ENCODE results near the gene KCTD12. TPM values are rescaled to one million over a fixed set of nuclear protein-coding genes. Genes with fewer than 3 reads are reported as not detected.
"Not testable (repeated sequence)": the region's sequence is repeated elsewhere in the genome, so short reads cannot be mapped to it uniquely, and the experiment has no call there.

The KCTD12 gene
- total and polyA plus RNA-seq, 10 donors: 13.4 to 164 (median 82.5) TPM

GRCh38 chr13:76921516-76921915 is 35.3 kb upstream of the KCTD12 start:
- H3K27ac ChIP-seq: no peak overlapping the region
- intact Hi-C loops (cut with DNase I; ENCODE audit: low total_unique reads): no loop called here
- no peaks in the 10 kb centered on the region for H3K36me3 ChIP-seq
- H3K4me3 ChIP-seq: no peak overlapping the region
- no peaks in the 10 kb centered on the region for H3K4me1 ChIP-seq
- WGBS, 5 donors: 58 to 97% (median 92%) methylated on average over 1 of the region's 1 CpG
- no peak for TF ChIP-seq POLR2A (IDR thresholded peaks at IDR 0.05)
- no peak for TF ChIP-seq CTCF (IDR thresholded peaks at IDR 0.05 in 8 of 11, conservative IDR thresholded peaks at IDR 0.05 in 3 of 11)
- no peak for TF ChIP-seq POLR2AphosphoS5 (IDR thresholded peaks at IDR 0.05)
- H3K9me3 ChIP-seq: peaks cover 0 to 3% (median 0%) of the 10 kb centered on the region in 8 donors
- DNase-seq: no peak
- H3K27me3 ChIP-seq (replicated peaks in 1 of 7): no peaks in the 10 kb centered on the region

DNA sequence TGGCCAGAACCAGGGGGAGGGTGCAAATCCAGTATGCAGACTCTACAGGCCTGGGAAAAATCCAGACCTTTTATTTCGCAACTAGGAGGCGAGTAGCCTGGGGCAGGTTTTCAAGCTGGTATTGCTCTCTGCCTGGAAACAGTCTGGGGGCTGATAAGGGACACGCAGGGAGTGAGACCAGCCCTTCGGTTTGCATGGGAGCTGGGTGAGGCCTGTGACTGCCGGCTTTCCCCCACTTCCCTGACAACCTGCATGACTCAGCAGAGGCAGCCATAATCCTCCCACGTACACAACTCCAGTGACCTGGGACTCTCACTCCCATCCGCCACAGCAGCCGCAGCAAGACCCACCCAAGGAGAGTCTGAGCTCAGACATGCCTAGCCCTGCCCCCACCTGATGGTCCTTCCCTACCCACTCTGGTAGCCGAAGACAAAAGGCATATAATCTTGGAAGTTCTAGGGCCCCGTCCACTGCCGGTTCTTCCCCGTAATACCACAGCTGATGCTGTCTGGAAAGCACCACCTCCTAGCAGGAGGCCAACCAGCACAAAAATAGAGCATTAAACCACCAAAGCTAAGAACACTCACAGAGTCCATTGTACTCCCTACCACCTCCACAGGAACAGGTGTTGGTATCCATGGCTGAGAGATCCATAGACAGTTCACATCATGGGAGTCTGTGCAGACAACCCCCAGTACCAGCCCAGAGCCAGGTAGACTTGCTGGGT is 31.7 kb upstream of the KCTD12 start:
- H3K9me3 ChIP-seq; H3K27me3 ChIP-seq (replicated peaks in 1 of 7); DNase-seq; intact Hi-C loops (cut with DNase I; ENCODE audit: low total_unique reads); H3K27ac ChIP-seq; H3K4me1 ChIP-seq; H3K36me3 ChIP-seq; H3K4me3 ChIP-seq: not testable (repeated sequence)
- WGBS, 5 donors: 83 to 95% (median 91%) methylated on average over 10 to 12 of the region's 12 CpGs

DNA sequence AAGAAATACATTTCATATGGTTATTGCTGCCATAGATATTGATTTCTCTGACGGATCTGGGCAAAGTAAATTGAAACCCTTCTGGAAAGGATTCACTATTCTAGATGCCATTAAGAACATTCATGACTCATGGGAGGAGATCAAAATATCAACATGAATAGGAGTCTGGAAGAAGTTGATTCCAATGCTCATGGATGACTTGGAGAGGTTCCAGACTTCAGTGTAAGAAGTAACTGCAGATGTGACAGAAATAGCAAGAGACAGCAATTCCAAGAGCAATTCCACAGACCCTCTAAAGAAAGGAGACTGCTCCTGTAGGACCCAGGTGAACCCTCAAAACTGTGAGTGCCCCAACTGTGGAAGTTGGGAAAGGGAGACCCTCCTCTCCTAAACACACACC is 30.9 kb upstream of the KCTD12 start:
- Histone ChIP-seq H3K27ac (no peak overlapping the region), H3K36me3 (no peaks in the 10 kb centered on the region), H3K4me1 (no peaks in the 10 kb centered on the region), H3K4me3 (no peak overlapping the region), H3K27me3 (replicated peaks in 1 of 7) (peaks cover 0 to 5% (median 0%) of the 10 kb centered on the region in 7 donors), H3K9me3 (peaks cover 0 to 3% (median 0%) of the 10 kb centered on the region in 8 donors)
- 90 to 98% (median 94%) methylated on average over 1 of the region's 1 CpG for WGBS, 5 donors
- no peak for DNase-seq
- intact Hi-C loops (cut with DNase I; ENCODE audit: low total_unique reads): no loop called here
- TF ChIP-seq CTCF (IDR thresholded peaks at IDR 0.05 in 8 of 11, conservative IDR thresholded peaks at IDR 0.05 in 3 of 11) (no peak), POLR2A (IDR thresholded peaks at IDR 0.05) (no peak), POLR2AphosphoS5 (IDR thresholded peaks at IDR 0.05) (no peak)

GRCh38 chr13:76913898-76914297 is 27.7 kb upstream of the KCTD12 start:
- H3K9me3 ChIP-seq: no peaks in the 10 kb centered on the region
- peaks cover 0 to 5% (median 0%) of the 10 kb centered on the region in 7 donors for H3K27me3 ChIP-seq (replicated peaks in 1 of 7)
- no peaks in the 10 kb centered on the region for H3K4me1 ChIP-seq
- no peaks in the 10 kb centered on the region for H3K36me3 ChIP-seq
- H3K4me3 ChIP-seq: no peak overlapping the region
- intact Hi-C loops (cut with DNase I; ENCODE audit: low total_unique reads): no loop called here
- WGBS, 5 donors: 72 to 87% (median 85%) methylated on average over 4 of the region's 4 CpGs
- H3K27ac ChIP-seq: no peak overlapping the region
- TF ChIP-seq POLR2A (IDR thresholded peaks at IDR 0.05) (no peak), CTCF (IDR thresholded peaks at IDR 0.05 in 8 of 11, conservative IDR thresholded peaks at IDR 0.05 in 3 of 11) (no peak), POLR2AphosphoS5 (IDR thresholded peaks at IDR 0.05) (no peak)
- DNase-seq: no peak
